ENCODE measurements around the gene CGB5.
"Not testable (repeated sequence)": the region's sequence is repeated elsewhere in the genome, so short reads cannot be mapped to it uniquely, and the experiment has no call there.

Gene CGB5

DNA sequence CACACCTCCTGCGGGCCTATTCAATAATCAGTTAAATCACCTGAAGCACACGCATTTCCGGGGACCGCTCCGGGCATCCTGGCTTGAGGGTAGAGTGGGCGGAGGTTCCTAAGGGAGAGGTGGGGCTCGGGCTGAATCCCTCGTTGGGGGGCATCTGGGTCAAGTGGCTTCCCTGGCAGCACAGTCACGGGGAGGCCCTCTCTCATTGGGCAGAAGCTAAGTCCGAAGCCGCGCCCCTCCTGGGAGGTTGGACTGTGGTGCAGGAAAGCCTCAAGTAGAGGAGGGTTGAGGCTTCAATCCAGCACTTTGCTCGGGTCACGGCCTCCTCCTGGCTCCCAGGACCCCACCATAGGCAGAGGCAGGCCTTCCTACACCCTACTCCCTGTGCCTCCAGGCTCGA is at the start of gene CGB5:
TSS of gene CGB5 (plus strand) at position 301 of the 400 bp plus-strand sequence. CDS start 362 bp downstream, outside the sequence.
- in situ Hi-C loops (cut with MboI; ENCODE audit: low pct_unique_long_range_greater_than_20kb, low sequenced_read_pairs); DNase-seq: not testable (repeated sequence)

DNA sequence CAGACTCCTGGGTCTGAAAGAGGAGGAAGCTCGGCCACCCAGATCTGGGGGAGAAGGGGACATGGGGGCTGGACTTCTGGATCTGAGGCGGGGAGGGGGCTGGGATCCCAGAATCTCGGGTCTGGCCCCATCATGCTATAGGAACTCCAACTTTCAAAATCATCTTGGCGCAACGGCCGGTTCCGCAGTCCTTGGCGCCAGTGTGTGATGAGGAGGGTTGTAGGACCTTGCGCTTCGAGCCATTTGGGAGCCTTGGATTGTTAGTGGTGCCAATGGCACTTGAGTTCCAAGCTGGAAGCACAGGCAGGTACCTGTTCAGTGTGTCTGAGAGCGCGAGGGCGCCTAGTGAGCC is 49.6 kb upstream of the CGB5 start:
- in situ Hi-C loops (cut with MboI; ENCODE audit: low pct_unique_long_range_greater_than_20kb, low sequenced_read_pairs) = no loop called here

DNA sequence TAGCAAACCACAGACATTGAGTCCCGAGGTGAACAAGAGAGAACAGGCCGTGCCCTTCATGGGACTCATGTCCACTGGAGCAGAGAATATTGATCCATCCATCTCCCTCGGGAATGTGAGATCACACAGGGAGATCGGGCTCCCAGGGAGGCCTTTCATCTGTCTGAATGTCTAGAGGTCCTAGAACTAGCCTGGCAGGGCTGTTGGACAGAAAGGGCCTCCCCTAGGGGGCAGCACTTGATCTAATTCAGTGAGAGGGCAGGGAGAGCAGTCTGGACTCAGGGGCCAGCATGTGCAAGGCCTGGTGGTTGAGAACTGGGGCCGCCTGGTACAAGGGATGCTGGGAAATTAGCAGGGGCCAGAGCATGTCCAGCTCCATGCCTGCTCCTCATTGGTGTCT is 45.7 kb upstream of the CGB5 start:
- DNase-seq = peak; percentile 75
- in situ Hi-C loops (cut with MboI; ENCODE audit: low pct_unique_long_range_greater_than_20kb, low sequenced_read_pairs) = no loop called here

More for the DNA sequence above, 49.6 kb upstream of the CGB5 start:
- no peak for DNase-seq

DNA sequence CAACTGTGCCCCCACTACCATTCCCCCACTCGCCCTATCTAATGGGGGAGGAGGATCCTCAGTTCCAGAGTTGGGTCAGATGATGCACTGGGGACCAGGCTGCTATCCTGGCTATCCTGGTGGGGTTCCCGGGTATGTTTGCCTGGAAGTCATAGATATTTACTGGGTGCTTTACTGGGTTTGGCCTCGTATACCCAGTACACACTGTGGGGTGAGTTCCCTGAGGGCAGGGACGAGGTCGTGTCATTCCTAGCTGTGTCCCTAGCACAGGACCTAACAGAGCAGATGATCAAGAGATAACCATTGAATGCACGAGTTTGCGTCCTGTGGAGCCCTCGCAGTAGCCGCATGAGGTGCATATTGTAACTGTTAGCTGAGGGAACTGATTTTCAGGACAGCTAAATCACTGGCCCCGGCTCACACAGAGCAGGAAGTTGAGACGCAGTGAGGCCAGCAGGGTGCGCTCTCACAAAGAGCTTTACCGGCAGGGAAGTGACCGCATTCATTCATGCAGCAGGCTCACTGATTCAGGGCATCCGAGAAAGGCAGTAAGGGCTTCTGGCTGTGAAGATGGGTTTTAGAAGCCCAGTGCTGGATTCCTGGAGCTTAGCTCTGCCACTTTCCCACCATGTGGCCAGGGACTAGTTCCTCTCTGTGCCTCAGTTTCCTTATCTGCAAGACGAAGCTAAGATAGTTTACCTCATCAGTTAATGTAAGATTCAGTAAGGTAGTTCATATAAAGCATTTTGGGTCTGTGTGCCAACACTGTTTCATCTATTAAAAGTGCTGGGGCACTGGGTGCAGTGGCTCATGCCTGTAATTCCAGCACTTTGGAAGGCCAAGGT is 43.9 kb upstream of the CGB5 start:
- in situ Hi-C loops (cut with MboI; ENCODE audit: low pct_unique_long_range_greater_than_20kb, low sequenced_read_pairs) = no loop called here

DNA sequence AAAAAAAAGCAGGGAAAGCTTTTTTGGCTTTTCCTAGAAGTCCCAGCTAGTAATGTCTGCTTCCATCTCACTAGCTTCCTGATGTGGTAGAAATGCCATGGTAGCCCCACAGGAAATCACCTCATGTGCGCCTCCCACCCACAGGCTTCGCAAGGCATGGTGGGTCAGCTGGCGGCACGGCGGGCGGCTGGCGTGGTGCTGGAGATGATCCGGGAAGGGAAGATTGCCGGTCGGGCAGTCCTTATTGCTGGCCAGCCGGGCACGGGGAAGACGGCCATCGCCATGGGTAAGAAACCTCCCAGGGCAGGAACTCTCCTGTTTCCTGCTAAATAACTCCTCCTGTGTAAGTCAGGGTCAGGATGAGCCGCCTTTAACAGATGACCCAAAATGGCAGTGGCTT is 39.5 kb upstream of the CGB5 start:
- in situ Hi-C loops (cut with MboI; ENCODE audit: low pct_unique_long_range_greater_than_20kb, low sequenced_read_pairs) = no loop called here
- no peak for DNase-seq

More for the DNA sequence above, 43.9 kb upstream of the CGB5 start:
- DNase-seq = peak; percentile 70

DNA sequence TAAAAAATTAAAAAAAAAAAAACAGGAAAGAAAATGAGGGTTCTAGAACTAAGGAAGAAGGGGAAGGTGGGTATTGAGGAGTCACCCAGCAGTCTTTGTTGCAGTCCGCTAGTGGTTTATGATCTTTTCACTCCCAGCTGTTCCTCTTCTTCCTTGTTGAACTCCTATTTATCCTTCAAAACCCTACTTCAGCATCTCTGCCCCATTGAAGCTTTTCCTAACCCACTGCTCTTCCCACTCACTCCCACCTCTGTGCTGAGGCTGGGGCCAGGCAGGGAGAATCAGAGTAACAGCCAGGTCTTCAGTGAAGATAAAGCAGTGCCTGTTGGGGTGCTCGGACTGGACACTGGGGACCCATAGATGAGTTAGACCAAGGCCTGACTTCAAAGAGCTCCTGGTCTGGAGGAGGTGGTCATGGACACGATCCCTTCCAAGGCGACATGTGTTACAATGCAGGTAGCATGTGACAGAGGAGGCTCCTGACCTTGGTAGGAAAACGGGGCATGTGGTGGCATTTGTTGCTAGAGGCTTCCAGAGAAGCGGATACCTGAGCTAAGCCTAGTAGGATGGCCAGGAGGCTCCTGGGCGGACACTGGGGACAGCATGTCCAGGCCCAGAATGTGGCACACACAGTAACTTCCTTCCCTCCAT is 38.6 kb upstream of the CGB5 start:
- DNase-seq = no peak
- in situ Hi-C loops (cut with MboI; ENCODE audit: low pct_unique_long_range_greater_than_20kb, low sequenced_read_pairs) = no loop called here

DNA sequence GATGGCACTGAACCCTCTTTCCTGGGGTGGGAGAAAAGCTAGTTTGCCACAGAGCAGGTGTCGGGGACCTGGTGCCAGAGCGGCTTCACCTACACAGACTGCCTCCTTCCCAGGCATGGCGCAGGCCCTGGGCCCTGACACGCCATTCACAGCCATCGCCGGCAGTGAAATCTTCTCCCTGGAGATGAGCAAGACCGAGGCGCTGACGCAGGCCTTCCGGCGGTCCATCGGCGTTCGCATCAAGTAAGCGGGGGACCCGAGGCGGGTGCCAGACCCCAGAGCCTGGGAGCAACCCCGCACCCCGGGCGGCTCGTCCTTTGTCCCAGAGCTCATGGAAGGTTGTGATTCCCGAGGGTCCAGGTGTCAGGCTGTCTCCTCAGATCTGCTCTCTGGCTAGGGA is 36.7 kb upstream of the CGB5 start:
- in situ Hi-C loops (cut with MboI; ENCODE audit: low pct_unique_long_range_greater_than_20kb, low sequenced_read_pairs) = no loop called here
- DNase-seq = no peak

DNA sequence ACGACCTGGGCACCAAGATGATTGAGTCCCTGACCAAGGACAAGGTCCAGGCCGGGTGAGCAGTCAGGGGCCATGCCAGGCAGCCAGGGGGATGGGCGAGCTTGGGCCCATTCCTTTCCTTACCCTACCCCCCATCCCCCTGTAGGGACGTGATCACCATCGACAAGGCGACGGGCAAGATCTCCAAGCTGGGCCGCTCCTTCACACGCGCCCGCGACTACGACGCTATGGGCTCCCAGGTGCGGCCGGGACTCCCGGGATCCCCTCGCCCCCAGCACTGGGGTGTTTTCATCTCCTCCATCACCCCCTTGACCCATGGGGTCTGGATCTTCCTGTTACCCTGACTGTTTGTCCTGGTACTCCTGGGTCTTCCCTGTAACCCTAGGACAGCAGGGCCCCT is 33.8 kb upstream of the CGB5 start:
- in situ Hi-C loops (cut with MboI; ENCODE audit: low pct_unique_long_range_greater_than_20kb, low sequenced_read_pairs) = no loop called here
- DNase-seq = no peak

DNA sequence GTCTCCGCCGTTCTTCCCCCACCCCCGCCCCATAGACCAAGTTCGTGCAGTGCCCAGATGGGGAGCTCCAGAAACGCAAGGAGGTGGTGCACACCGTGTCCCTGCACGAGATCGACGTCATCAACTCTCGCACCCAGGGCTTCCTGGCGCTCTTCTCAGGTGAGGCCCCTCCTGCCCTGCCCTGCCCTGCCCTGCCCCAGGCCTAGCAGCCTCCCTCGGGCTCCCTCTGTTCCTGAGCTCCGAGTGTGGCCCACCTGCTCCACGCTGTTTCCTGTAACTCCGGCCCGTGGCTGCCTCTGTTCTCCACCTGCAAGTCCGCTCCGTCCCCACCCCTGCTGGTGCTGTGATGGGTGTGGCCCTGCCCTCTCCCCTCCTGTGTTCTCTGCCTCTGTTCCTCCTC is 33.2 kb upstream of the CGB5 start:
- DNase-seq = no peak
- in situ Hi-C loops (cut with MboI; ENCODE audit: low pct_unique_long_range_greater_than_20kb, low sequenced_read_pairs) = no loop called here

DNA sequence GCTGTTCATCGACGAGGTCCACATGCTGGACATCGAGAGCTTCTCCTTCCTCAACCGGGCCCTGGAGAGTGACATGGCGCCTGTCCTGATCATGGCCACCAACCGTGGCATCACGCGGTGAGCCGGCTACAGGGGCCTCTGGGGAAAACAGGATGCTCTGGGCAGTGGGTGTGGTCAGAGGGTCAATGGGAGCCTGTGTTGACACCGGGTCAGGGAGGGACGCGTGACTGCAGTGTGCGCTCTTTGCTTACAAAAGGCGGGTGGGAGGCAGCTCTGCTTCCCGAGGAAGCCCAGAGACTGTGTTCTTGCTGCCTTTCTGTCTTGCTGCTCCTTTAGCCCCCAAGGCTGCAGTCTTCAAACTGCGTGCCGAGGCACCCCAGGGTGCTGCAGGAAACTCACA is 32.5 kb upstream of the CGB5 start:
- DNase-seq = no peak
- in situ Hi-C loops (cut with MboI; ENCODE audit: low pct_unique_long_range_greater_than_20kb, low sequenced_read_pairs) = no loop called here

DNA sequence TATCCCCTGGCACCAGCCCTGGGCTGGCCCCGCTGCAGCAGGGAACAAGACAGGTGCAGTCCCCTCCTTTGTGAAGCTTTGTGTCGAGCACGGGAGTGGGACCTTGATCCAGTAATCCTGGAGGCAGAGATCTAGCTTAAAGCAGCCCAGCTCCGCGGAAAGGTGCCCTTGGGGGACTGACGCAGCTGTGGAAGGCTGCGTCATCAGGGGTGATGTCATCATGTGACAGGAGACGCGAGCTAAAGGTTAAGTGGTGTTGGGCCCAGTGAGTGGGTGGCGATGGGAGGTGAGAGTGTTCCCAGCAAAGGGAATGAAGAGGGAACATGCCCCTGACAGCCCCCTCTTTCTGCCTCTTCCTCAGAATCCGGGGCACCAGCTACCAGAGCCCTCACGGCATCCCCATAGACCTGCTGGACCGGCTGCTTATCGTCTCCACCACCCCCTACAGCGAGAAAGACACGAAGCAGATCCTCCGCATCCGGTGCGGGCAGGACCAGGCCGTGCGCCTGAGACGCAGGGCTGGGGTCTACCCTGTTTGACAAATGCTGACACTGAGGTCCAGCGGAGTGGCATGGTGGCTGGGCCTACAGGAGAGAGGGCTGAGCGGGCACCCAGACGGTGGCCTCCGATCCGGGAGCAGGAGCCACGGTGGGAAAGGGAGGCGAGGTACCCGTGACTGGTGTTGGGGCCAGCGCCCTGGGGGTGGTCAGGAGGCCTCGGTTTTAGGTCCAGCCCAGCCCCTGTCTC is 29.4 kb upstream of the CGB5 start:
- no peak for DNase-seq
- in situ Hi-C loops (cut with MboI; ENCODE audit: low pct_unique_long_range_greater_than_20kb, low sequenced_read_pairs) = no loop called here

DNA sequence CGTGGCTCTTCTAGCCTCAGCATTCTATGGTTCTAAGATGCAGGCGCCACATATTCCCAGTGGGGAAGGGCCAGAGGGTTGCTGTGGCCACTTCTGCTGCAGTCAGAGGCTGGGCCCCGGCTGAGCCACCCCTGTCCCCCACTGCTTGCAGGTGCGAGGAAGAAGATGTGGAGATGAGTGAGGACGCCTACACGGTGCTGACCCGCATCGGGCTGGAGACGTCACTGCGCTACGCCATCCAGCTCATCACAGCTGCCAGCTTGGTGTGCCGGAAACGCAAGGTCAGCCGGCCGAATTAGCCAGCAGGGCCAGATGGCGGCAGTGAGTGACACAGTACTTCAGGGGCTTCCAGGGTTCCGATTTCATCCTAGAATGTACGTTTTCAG is 28.8 kb upstream of the CGB5 start:
- in situ Hi-C loops (cut with MboI; ENCODE audit: low pct_unique_long_range_greater_than_20kb, low sequenced_read_pairs) = no loop called here
- no peak for DNase-seq

DNA sequence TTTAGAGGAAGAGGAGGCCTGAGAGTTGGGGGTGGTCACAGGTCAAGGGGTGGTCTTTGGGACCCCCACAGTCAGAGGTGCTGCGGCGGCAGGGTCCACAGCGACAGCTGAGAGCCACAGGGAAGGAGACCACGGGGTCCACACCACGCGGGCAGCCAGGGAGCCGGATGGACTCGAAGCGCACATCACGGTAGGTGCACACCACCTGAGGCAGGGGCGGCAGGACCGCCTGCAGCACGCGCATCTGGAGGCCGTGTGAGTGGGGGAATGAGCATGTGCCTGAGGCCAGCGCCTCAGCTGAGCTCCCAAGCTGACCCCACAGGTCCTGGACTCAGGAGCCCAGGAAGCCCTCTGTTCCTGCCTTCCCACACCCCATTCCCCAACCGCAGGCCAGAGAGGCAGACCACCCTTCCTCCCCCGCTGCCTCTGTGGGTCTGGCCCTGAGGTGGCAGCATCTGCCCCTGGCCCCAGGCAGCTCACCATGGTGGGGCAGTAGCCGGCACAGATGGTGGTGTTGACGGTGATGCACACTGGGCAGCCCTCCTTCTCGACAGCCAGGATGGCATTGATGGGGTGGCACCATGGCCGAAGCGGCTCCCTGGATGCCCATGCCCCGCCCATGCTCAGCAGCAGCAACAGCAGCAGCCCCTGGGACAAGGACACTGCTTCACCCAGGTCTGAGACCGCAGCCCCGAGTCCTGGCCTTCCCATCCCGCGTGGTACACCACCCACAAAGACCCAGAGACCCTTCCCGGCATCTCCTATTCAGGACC is 27.4 kb upstream of the CGB5 start:
- DNase-seq = no peak
- in situ Hi-C loops (cut with MboI; ENCODE audit: low pct_unique_long_range_greater_than_20kb, low sequenced_read_pairs) = no loop called here

DNA sequence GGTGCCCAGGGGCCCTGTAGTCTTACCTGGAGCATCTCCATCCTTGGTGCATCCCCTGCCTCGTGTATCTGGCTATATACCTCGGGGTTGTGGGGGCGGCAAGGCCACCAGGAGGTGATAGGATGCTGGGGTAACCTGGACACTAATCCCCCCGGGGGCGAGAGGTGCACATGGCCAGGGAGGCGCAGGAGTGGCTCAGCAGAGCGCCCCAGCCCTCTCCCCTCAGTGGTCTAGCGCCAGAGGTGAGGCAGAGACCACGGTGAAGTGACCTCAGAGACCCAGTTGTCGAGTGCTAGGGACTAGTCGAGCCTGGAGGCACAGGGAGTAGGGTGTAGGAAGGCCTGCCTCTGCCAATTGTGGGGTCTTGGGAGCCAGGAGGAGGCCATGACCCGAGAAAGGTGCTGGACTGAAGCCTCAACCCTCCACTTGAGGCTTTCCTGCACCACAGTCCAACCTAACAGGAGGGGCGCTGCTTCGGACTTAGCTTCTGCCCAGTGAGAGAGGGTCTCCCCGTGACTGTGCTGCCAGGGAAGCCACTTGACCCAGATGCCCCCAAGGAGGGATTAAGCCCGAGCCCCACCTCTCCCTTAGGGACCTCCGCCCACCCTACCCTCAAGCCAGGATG is 26.5 kb upstream of the CGB5 start, which contains the start of gene LHB:
TSS of gene LHB (minus strand) at position 51 of the 625 bp plus-strand sequence. CDS start at position 41, 10 bp downstream.
- DNase-seq = no peak
- in situ Hi-C loops (cut with MboI; ENCODE audit: low pct_unique_long_range_greater_than_20kb, low sequenced_read_pairs) = no loop called here

DNA sequence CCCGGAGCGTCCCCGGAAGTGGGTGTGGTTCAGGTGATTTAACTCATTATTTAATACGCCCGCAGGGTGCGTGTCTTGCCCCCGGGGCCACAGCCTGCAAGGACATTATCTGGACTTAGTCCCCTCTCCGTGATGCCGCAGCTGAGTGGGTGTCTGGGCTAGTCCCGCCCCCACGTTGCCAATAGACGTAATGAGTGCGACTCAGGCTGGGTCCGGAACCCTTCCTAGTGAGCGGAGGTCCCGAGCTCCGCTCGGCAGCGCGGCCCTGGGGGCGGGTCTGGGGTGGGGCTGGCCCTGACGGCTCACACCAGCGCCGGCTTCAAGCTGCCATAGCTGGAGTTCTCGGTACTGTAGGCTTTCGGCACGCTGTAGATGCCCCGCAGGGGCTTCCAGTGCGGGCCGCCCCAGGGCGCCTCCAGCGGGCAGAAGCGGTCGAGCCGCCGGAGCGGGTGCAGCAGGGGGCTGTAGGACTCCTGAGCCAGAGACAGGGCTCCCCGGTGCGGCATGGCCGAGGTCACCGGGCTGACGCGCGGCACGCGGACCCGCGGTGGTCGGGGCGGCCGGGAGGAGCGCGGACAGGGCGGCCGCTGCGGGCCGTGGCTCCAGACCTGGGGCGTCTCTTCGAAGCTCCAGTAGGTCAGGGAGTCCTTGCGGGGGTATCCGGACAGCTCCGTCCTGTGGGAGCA is 25.8 kb upstream of the CGB5 start:
- peak; percentile 64 for DNase-seq

DNA sequence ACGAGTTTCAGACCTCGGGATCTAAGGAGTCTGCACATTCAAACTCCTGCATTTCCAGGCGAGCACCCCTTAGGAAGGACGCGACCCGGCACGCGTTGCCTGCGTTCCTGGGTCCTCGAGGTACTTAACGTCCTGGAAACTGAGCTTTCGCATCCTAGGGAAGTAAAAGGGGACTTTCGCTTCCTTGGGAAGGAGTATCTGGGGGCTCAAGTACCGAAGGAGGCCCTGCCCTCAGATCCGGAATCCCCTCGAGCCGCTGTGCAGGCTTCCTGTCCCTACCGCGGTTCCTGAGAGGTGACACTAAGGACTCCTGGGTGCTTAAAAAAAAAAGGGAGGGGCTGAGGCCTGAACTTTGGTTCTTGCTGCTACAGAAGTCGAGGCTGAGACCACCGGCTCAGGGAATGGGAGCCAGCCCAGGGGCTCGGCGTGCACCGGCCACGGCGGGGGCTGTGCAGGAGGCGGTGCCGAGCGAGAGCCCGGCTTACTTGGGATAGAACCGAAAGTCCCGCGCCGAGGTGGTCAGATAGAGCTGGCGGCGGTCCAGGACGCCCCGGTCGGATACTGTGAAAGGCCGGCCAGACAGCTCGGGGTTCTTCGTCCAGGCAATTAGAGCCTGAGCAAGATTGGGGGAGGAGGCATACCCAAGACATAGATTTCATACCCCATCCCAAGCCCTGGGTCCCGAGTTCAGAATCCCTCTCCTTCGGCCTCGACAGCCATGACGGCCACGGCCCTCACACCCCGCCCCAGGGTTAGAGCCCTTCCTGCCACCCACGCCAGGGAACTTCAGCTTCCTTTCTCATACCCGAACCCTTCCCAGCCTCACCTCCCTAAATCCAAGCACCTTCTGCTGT is 25.0 kb upstream of the CGB5 start:
- peak; percentile 32 for DNase-seq
- in situ Hi-C loops (cut with MboI; ENCODE audit: low pct_unique_long_range_greater_than_20kb, low sequenced_read_pairs) = not testable (repeated sequence)

More for the DNA sequence above, 25.8 kb upstream of the CGB5 start:
- in situ Hi-C loops (cut with MboI; ENCODE audit: low pct_unique_long_range_greater_than_20kb, low sequenced_read_pairs) = no loop called here

DNA sequence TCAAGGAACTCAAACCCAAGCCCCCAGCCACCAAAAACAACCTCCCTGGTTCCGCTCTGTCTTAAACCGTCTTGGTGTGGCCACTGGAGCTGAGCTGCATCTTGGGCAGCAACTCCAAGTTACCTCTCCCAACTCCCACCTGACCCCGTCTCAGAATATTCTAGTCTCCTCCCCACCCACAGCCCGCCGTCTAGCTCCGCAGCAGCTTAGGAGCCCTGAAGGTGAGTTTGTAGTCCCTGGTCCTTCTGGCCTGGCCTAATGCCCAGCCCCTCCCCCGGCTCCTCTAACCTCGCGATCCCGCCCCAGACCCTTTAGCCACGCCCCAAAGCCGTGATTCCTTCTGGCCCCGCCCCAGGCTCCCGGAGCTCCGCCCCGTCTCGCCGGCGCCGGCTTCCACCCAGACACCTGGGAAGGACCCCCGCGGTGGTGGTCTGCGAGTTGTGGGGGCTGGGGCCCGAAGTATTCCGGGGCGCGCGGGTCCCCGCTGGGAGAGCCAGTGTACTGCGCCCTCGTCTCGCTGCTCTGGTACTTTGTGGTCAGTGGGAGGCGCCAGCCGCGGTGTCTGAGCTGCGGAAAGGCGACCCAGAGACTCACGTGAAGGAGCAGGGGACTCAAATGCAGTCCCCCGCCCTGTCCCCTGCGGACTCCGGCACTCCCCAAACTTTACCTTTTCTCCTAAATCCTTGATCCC is 24.3 kb upstream of the CGB5 start:
- in situ Hi-C loops (cut with MboI; ENCODE audit: low pct_unique_long_range_greater_than_20kb, low sequenced_read_pairs) = no loop called here
- DNase-seq = peak; percentile 55

All from KBM-7 (cell line).